HG02571 (cell line): ENCODE results near the gene CD300LG.
"Not testable (repeated sequence)": the region's sequence is repeated elsewhere in the genome, so short reads cannot be mapped to it uniquely, and the experiment has no call there.

Source experiments
- ATAC-seq: cut with Tn5 transposase; IDR thresholded peaks from one replicate; pipeline ENCODE4 v1.9.1; 2021; ENCODE audit warnings: mild to moderate bottlenecking, moderate library complexity; ENCODE audit not compliant: unreplicated experiment

CD300LG gene

DNA sequence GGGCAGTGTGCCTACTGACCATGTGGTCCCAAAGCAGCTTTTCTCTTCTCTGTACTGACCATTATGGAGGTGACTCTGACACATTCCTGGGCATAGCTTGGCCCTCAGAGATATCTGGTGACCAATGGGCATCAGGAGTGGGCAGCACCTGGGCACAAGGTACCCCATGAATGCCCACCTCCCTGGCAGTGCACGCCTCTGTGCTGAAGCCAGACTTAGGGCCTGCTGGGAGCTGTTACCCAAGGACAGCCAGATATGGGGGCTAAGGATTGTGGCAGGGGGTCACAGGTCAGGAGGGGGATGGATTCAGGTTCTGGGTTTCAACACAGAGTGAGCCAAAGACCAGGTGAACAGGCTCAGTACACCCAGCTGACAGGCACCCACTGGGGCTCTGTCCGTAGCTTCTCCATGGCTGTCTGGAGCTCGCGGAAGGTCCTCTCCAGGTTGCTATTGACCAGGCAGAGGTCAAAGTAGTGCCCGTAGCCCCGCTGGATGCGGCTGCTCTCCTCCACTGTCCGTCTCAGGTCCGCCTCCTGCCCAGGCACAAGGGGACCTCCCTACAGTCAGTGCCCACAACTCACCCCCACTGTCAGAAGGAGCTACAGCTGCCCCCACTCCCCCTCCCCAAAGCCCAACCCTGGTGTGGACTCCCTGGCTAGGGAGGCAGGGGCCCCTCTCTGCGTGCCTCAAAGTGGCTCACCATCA is 30.6 kb downstream of the CD300LG start:
- ATAC-seq, result no peak

DNA sequence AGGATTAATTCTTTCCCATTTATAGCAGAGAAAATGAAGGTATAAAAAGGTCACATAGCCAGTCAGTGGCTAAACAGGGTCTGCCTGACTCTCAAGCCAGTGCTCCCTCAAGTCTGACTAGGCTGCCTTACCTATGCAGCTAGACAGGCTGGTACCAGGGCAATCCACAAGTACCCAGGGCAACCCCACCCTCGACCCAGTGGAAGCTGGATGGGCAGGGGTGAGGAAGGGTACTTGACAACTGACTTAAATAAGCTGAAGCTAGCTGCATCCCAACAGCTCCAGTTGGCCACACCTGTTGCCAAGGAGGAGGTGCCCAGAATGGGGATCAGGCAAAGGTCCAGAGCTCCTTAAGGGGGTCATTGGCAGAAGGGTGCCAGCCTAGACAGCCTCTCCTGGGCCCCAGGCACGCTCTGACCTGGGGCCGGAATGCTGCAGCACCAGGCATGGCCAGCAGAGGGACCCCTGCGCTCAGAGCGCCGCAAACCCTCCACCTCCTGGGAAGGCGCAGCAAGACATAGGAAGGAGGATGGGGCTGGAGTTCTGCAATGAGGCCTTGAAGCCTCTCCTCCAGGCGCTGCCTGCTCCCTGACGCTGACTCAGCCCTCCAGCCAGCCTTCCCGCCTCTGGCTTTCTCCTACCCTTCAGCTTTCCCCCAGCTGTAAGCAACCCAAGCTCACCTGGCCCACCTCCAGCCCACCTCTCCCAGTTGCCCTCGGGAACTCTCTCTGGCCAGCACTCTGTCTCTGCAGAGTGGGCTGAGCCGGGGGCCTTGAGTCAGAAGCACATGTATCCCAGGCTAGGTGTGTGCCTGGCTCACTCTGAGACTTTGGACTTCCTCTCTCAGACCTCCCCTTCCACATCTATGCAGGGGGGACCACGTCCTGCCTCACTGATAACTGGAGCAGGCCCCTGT is 31.5 kb downstream of the CD300LG start:
- no peak for ATAC-seq

- ATAC-seq, result no peak
Measured at GRCh38 chr17:43879723-43880419, 32.9 kb downstream of the CD300LG start.

DNA sequence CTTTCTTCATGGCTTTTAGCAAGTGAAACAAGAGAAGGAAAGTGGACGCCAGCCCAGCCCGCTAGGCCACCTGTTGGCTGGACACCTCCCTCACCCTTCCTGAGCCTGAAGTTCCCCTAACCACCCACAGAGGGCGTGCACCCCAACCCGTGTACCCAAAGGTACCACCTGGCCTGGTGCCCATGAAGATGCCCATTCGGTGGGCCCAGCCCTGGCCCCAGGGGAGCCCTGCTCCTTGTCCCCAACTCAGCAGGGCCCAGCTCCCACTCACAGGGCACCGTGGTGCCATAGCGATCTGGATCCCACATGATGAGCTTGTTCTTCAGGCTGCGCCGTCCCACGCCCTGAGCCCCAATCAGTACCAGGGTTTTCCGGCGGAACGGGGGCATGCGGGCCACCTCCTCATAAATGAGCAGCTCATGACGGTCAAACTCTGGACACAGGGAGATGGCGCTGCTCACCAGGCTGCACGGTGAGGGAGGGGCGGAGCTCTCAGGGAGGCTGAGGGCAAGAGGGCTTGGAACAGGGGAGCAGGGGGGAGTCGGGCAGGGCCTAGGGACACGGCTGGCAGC is 33.5 kb downstream of the CD300LG start:
- ATAC-seq, result no peak

DNA sequence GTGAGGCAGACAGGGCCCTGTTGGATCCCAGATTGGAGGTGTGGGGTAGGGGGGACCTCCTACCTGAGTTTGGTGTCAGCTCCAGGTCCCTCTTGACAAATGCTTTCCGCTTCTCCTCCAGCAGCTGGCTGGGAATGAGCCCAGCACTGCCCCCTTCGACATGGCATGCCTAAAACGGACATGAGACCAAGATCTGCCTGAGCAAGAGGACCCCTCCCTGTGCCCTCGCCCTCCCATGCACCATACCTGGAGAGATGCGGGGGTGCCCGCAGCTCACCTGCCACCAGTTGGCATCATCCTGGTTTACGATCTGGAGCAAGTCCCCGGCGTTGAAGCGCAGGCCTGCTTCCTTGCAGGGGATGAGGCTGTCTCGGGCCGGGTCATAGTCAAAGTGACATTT is 34.2 kb downstream of the CD300LG start:
- no peak for ATAC-seq

DNA sequence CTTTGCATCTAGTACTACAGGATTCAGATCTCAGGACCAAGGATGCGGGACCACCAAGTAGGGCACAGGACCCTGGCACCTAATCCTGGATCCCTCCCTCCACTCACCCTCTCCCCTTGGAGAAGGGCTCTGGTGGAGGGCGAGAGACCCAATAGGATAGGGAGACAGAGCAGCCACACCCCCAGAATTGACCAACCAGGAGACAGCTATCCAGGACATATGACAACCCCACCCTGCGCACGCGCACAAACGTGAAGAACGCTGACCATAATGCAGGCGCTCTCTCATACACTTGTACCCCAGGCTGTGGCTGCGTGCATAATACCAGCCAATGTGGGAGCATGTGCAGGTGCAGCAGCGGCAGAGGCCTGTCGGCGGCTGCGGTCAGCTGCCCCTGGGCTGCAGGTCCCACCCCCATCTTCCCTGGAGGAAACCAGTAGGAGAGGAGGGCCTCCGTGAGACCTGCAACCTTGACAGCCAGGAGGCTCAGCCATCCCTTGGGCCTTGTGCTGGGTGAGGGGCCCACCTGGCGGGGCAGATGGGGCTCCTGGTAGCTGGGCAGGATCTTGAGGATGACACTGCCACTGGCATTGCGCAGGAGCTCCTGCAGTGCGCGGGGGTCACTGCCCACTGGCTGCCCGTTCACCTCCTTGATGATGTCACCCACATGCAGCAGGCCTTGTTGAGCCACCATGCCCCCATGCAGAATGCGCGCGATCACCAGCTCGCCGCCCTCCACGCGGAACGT is 35.0 kb downstream of the CD300LG start:
- ATAC-seq, result no peak

GRCh38 chr17:43882761-43883415 is 35.9 kb downstream of the CD300LG start:
- ATAC-seq, result no peak

DNA sequence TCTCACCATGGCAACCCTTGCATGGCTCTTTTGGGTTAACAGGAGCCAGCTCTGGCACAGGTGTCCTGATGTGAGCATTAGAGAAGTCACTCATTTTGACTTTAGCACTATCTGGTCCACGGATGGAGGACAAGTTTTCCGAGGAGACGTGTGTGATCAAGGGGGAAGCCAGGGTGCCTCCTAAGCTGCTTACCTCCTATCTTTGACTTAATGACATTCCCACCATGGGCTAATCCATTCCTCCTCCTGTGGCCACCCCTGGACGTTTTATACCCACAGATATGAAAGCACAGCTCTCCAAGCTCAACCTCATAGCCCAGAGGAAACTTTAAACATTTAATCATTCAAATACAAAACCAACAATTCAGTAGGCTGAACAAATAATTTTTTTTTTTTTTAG is 41.6 kb downstream of the CD300LG start:
- no peak for ATAC-seq

GRCh38 chr17:43890240-43890639 is 43.3 kb downstream of the CD300LG start:
- no peak for ATAC-seq

GRCh38 chr17:43891851-43892646 is 45.1 kb downstream of the CD300LG start:
- no peak for ATAC-seq

DNA sequence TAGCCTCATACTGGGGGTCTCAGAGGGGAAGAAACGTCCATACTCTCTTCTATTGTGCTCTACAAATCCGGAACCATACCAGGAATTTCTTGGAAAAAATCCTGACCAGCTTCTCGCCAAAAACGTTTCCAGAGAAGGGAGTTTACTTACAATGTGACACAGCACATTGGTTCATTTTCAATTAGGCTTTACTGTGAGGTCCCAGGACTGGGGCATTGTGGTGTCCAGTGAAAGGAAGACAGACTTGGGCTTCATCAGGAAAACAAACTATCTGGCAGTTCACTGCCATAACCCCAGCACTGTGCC is 45.6 kb downstream of the CD300LG start:
- no peak for ATAC-seq

GRCh38 chr17:43894494-43894893 is 47.5 kb downstream of the CD300LG start:
- ATAC-seq, result not testable (repeated sequence)

- ATAC-seq, result no peak
Measured at GRCh38 chr17:43897831-43898230, 50.9 kb downstream of the CD300LG start.

DNA sequence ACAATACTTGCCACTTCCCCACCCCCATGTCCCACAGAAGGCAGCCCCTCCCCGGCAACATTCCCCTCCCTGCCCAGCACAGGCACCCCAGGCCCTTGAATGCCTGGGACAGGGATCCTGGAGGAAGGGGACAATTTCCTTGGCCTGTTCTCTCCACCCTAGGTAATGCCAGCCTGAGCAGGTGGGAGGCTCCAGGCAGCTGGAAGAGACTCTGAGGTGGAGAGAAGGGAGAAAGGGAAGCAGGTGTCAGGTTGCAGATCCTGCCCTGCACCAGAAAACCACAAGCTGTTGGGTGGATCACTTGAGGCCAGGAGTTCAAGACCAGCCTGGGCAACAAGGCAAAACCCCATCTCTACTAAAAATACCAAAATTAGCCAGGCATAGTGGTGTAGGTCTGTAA is 51.5 kb downstream of the CD300LG start:
- no peak for ATAC-seq

DNA sequence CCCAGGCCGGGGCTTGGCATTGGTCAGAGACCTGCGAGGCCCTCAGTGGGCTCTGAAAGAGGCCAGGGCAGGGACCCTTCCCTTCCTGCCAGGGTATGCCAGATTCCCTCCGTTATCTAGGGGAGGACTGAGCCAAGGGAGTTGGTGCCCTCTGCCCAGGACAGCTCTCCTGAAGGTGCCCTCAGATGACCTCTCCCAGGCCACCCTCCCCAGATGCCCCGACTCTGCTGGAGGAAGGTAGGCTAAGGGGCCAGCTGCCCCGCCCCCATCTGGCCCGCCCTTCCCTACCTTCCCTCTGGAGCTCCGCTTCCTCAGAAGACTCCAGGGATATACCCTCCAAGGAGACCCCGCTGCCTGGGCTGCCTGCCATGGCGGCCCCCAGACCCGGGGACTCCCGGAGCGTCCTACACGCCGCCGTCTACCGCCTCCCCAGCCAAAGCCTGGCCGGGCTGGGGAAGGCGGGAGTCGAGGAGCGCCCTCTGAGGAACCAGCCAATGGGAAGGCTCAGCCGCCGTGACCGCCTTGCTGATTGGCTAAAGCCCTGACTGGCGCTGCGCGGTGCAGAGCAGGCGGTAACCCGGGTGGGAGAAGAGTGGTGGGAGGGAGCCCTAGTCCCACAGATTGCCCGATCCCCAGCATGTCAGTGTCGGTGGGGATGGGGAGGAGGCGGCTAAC is 53.3 kb downstream of the CD300LG start:
- ATAC-seq, result peak; percentile 65

DNA sequence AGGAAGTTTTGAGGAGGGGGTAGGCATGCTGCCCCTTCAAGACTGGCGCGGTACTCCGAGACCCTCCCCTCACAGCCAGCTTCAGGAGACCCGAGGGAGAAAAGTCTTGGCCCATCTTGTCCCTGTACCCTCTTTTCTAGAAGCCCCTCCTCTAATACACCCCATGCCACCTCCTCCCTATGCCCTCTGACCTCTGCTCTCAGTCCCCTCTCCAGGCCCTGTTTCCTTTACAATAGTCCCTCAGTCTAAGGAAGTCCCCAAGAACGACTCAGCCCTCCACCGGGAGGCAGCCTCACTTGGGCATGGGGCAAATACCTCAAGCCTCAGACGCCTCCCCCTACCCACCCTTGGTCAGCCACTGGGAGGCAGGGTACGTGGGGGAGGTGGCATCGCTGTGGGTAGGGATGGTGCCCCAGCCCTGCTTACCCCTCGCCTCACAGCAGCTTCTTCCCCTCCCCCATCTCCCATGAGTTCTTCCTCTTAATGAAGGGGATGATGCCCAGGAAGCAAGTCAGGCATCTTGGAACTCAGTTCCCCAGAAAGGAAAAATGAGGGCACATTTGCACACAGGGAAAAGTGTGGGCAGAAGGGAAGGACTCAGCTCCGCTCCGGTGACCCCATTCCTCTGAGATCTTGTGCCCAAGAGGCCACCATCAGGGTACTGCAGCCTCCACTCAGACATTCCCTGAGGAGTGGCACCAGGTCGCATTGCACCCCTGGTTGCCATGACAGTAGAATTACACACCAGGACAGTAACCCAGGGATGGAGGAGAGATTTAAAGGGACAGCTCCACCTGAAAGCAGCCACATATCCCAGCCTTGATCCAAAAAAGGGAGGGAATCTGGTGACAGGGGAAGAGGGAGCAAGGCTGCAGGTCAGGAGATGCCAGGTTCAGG is 54.1 kb downstream of the CD300LG start:
- ATAC-seq, result no peak

GRCh38 chr17:43901861-43902589 is 55.0 kb downstream of the CD300LG start:
- ATAC-seq, result no peak
